GM19467 (cell line): ENCODE results near the gene TMEM14A.

ENCODE experiments used
- ATAC-seq: cut with Tn5 transposase; IDR thresholded peaks from one replicate; pipeline ENCODE4 v1.9.1; 2021; ENCODE audit warnings: mild to moderate bottlenecking, moderate library complexity; ENCODE audit not compliant: unreplicated experiment

TMEM14A gene

DNA sequence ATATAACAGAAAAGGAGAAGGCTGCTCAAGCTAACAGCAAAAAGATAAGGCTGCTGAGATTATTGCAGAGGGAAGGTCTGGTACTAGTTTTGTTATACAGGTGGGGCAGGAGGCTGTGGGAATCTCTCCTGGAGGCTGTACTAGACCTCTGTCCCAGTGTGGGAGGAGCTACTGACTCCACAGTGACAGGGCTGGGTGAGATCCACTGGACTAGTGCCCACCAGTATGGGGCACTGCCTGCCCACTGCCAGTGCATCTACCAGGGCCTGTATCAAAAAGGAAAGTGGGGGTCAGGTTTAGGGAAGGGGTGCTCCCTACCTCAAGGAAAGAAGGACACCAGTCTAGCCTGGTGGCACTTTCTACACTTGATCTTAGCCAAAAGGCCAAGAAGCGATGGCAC lies 62.3 kb downstream of the TMEM14A start:
- ATAC-seq: no peak

DNA sequence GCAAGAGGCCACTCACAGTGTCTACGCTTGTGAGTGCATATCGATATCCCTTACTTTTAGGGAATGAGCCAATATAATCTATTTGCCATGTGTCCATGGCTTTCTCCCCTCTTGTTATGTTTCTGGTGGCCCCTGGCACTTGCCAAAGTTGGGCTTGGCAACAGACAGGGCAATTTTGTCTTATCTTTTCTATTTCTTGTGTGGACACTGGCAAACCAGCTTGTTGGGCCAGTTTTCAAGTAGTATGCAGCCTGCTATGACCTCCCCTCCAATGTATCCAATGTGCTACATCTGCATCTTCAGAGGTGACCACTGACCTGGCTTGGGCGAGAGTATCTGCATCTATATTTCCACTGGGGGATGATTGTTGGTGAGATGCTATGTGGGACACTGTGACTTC lies 63.2 kb downstream of the TMEM14A start:
- ATAC-seq: no peak

DNA sequence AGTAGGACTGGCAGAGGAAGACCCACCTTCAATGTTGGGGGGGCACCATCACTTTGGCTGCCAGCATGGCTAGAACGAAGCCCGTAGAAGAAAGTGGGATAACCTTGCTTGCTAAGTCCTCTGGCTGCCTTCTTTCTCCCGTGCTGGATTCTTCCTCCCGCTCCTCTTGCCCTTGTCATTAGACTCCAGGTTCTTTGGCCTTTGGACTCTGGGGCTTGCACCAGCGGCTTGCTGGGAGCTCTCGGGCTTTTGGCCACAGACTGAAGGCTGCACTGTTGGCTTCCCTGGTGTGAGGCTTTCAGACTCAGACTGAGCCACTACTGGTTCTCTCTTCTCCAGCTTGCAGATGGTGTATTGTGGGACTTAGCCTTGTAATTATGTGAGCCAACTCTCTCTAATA lies 64.2 kb downstream of the TMEM14A start:
- no peak for ATAC-seq

DNA sequence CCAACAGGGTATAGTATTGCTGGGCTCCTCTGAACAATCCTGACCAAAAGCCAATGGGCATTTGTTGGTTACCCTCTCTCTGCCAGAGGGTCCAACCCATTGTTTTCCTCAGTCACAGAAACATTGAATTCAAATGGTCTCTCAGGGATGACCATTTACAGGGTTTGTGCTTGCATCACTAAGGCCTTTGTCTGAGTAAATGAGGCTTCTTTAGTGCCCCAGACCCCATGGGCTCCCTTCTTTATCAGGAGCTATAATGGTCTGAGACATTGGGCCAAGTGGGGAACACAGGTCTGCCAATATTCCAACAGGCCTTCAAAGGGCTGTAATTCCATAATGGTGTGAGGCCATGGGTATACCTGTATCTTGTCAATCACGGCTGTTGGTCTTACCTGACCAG lies 65.2 kb downstream of the TMEM14A start:
- no peak for ATAC-seq
